ENCODE results near the gene LDLR. TPM values are rescaled to one million over a fixed set of nuclear protein-coding genes. Genes with fewer than 3 reads are reported as not detected.
"Not testable (repeated sequence)": the region's sequence is repeated elsewhere in the genome, so short reads cannot be mapped to it uniquely, and the experiment has no call there.

LDLR gene
- total RNA-seq, 4 donors from 2014 or later, result 22.6 to 45.6 (median 35.7) TPM

DNA sequence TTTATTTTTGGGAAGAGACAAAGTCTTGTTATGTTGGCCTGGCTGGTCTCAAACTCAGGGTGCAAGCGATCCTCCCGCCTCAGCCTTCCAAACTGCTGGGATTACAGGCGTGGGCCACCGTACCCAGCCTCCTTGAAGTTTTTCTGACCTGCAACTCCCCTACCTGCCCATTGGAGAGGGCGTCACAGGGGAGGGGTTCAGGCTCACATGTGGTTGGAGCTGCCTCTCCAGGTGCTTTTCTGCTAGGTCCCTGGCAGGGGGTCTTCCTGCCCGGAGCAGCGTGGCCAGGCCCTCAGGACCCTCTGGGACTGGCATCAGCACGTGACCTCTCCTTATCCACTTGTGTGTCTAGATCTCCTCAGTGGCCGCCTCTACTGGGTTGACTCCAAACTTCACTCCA lies 27.2 kb downstream of the LDLR start:
- TF ChIP-seq EP300 (IDR thresholded peaks at IDR 0.05), result no peak
- TF ChIP-seq, protein P1, sequence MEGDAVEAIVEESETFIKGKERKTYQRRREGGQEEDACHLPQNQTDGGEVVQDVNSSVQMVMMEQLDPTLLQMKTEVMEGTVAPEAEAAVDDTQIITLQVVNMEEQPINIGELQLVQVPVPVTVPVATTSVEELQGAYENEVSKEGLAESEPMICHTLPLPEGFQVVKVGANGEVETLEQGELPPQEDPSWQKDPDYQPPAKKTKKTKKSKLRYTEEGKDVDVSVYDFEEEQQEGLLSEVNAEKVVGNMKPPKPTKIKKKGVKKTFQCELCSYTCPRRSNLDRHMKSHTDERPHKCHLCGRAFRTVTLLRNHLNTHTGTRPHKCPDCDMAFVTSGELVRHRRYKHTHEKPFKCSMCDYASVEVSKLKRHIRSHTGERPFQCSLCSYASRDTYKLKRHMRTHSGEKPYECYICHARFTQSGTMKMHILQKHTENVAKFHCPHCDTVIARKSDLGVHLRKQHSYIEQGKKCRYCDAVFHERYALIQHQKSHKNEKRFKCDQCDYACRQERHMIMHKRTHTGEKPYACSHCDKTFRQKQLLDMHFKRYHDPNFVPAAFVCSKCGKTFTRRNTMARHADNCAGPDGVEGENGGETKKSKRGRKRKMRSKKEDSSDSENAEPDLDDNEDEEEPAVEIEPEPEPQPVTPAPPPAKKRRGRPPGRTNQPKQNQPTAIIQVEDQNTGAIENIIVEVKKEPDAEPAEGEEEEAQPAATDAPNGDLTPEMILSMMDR (IDR thresholded peaks at IDR 0.05), result no peak
- TF ChIP-seq POLR2A (IDR thresholded peaks at IDR 0.05), result no peak
- Histone ChIP-seq H3K36me3 (peaks cover 4 to 98% (median 11%) of the 10 kb centered on the region in 3 donors), H3K27ac (no peak overlapping the region), H3K4me1 (no peaks in the 10 kb centered on the region), H3K9me3 (no peaks in the 10 kb centered on the region), H3K27me3 (no peaks in the 10 kb centered on the region), H3K4me3 (no peak overlapping the region)
- DNase-seq (ENCODE audit: low spot score in 2 of 2), result no peak
- WGBS, 2 donors, result 88 to 89% methylated on average over 9 of the region's 9 CpGs

DNA sequence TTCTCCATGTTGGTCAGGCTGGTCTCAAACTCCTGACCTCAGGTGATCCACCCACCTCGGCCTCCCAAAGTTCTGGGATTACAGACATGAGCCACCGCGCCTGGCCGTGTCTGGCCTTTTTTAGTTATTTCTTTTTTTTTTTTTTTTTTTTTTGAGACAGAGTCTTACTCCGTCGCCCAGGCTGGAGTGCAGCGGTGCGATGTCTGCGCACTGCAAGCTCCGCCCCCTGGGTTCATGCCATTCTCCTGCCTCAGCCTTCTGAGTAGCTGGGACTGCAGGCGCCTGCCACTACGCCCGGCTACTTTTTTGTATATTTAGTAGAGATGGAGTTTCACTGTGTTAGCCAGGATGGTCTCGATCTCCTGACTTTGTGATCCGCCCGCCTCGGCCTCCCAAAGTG lies 32.7 kb downstream of the LDLR start:
- WGBS, 2 donors, result 89 to 93% methylated on average over 17 of the region's 17 CpGs
- H3K36me3 ChIP-seq, result peaks cover 3 to 85% (median 24%) of the 10 kb centered on the region in 3 donors

DNA sequence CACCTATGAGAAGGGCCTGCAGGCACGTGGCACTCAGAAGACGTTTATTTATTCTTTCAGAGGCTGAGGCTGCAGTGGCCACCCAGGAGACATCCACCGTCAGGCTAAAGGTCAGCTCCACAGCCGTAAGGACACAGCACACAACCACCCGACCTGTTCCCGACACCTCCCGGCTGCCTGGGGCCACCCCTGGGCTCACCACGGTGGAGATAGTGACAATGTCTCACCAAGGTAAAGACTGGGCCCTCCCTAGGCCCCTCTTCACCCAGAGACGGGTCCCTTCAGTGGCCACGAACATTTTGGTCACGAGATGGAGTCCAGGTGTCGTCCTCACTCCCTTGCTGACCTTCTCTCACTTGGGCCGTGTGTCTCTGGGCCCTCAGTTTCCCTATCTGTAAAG lies 33.9 kb downstream of the LDLR start:
- no peak overlapping the region for H3K4me3 ChIP-seq
- TF ChIP-seq EP300 (IDR thresholded peaks at IDR 0.05), result no peak
- TF ChIP-seq, protein P1 (IDR thresholded peaks at IDR 0.05), result no peak
- no peak for TF ChIP-seq POLR2A (IDR thresholded peaks at IDR 0.05)
- WGBS, 2 donors, result 83 to 95% methylated on average over 9 to 13 of the region's 13 CpGs
- H3K36me3 ChIP-seq, result peaks cover 3 to 80% (median 24%) of the 10 kb centered on the region in 3 donors
- no peaks in the 10 kb centered on the region for H3K27me3 ChIP-seq
- H3K4me1 ChIP-seq, result peaks cover 0 to 10% (median 4%) of the 10 kb centered on the region in 4 donors
- H3K27ac ChIP-seq, result no peak overlapping the region
- no peaks in the 10 kb centered on the region for H3K9me3 ChIP-seq
- no peak for DNase-seq (ENCODE audit: low spot score in 2 of 2)

More for the DNA sequence above, 32.7 kb downstream of the LDLR start:
- not testable (repeated sequence) for H3K27ac ChIP-seq; H3K27me3 ChIP-seq; H3K4me3 ChIP-seq; H3K9me3 ChIP-seq; H3K4me1 ChIP-seq; DNase-seq (ENCODE audit: low spot score in 2 of 2)

DNA sequence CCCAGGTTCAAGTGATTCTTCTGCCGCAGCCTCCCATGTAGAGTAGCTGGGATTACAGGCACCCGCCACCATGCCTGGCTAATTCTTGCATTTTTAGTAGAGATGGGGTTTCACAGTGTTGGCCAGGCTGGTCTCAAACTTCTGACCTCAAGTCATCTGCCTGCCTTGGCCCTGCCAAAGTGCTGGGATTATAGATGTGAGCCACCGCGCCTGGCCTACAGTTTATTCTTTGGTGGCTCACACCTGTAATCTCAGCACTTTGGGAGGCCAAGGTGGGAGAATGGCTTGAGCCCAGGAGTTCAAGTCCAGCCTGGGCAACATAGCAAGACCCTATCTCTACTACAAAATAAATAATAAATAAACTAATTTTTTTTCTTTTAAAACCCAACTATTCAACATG lies 34.9 kb downstream of the LDLR start:
- not testable (repeated sequence) for DNase-seq (ENCODE audit: low spot score in 2 of 2); H3K27me3 ChIP-seq
- 97 to 100% methylated on average over 4 of the region's 4 CpGs for WGBS, 2 donors

GRCh38 chr19:11125994-11126685 lies 36.9 kb downstream of the LDLR start:
- no peaks in the 10 kb centered on the region for H3K9me3 ChIP-seq
- no peak for TF ChIP-seq POLR2A (IDR thresholded peaks at IDR 0.05)
- TF ChIP-seq, protein P1 (IDR thresholded peaks at IDR 0.05), result peak; percentile 61 to 89 (median 79)
- H3K4me1 ChIP-seq, result peaks cover 0 to 16% (median 4%) of the 10 kb centered on the region in 4 donors
- WGBS, 2 donors, result 58 to 59% methylated on average over 11 of the region's 11 CpGs
- DNase-seq (ENCODE audit: low spot score in 2 of 2), result peak; percentile 82 to 89
- H3K36me3 ChIP-seq, result peaks cover 3 to 82% (median 29%) of the 10 kb centered on the region in 3 donors
- no peaks in the 10 kb centered on the region for H3K27me3 ChIP-seq
- H3K27ac ChIP-seq, result peak overlapping the region in 3 of 4 donors; percentile 6 to 63 (median 40)
- no peak overlapping the region for H3K4me3 ChIP-seq

More for the DNA sequence above, 34.9 kb downstream of the LDLR start:
- H3K27ac ChIP-seq, H3K4me1 ChIP-seq, H3K9me3 ChIP-seq, H3K4me3 ChIP-seq: not testable (repeated sequence)
- peaks cover 3 to 83% (median 30%) of the 10 kb centered on the region in 3 donors for H3K36me3 ChIP-seq

DNA sequence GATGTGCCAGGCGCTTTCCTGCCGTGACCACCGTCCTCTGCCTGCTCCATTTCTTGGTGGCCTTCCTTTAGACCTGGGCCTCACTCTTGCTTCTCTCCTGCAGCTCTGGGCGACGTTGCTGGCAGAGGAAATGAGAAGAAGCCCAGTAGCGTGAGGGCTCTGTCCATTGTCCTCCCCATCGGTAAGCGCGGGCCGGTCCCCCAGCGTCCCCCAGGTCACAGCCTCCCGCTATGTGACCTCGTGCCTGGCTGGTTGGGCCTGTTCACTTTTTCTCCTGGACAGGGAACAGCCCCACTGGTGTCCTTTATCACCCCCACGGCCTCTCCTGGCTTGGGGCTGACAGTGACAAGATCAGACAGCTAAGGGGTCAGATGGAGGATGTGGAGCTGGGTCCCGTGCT lies 38.6 kb downstream of the LDLR start:
- DNase-seq (ENCODE audit: low spot score in 2 of 2), result no peak
- H3K27ac ChIP-seq, result peak overlapping the region in 1 of 4 donors; percentile 4
- 83 to 87% methylated on average over 15 of the region's 15 CpGs for WGBS, 2 donors

More for the DNA sequence above, 38.6 kb downstream of the LDLR start:
- no peak overlapping the region for H3K4me3 ChIP-seq
- no peak for TF ChIP-seq EP300 (IDR thresholded peaks at IDR 0.05)
- no peak for TF ChIP-seq POLR2A (IDR thresholded peaks at IDR 0.05)
- TF ChIP-seq, protein P1 (IDR thresholded peaks at IDR 0.05), result no peak
- no peaks in the 10 kb centered on the region for H3K9me3 ChIP-seq
- peaks cover 0 to 84% (median 29%) of the 10 kb centered on the region in 3 donors for H3K36me3 ChIP-seq
- no peaks in the 10 kb centered on the region for H3K27me3 ChIP-seq
- peaks cover 0 to 16% (median 4%) of the 10 kb centered on the region in 4 donors for H3K4me1 ChIP-seq

Measured in tibial nerve (tissue), 4 donors.